Lung microvascular endothelial cell (primary cell): ENCODE data around the gene ZBTB34. TPM values are rescaled to one million over a fixed set of nuclear protein-coding genes. Genes with fewer than 3 reads are reported as not detected.

ENCODE experiments used
- DNase-seq, 2 donors: peaks; one replicate each; pipeline versions ENCODE4 v3.0.0 to v3.0.0-alpha.2; 2010; ENCODE audit warnings: low read depth in 2 of 2
- total RNA-seq: library from RNA; depleted of rRNA; stranded (reverse); fragments of >200 nt; gene quantifications from 2 replicates; pipeline ENCODE4 v1.2.1, GENCODE V29; 2014

Gene ZBTB34
- total RNA-seq, 1 donor from 2014 or later: 9.1 TPM

GRCh38 chr9:126842977-126843799 lies 17.3 kb upstream of the ZBTB34 start:
- peak; percentile 50 to 58 for DNase-seq

- peak in 1 of 2 donors; percentile 63 for DNase-seq
Measured at GRCh38 chr9:126844085-126844484, 16.4 kb upstream of the ZBTB34 start.

GRCh38 chr9:126847051-126847450 lies 13.4 kb upstream of the ZBTB34 start:
- DNase-seq: no peak

GRCh38 chr9:126849591-126850225 lies 10.7 kb upstream of the ZBTB34 start:
- DNase-seq: peak; percentile 15 to 41

- no peak for DNase-seq
Measured at GRCh38 chr9:126851286-126851880, 9.1 kb upstream of the ZBTB34 start.

GRCh38 chr9:126852086-126852688 lies 8.3 kb upstream of the ZBTB34 start:
- DNase-seq: no peak

- DNase-seq: no peak
Measured at GRCh38 chr9:126853667-126854066, 6.8 kb upstream of the ZBTB34 start.

- DNase-seq: peak in 1 of 2 donors; percentile 29
Measured at GRCh38 chr9:126854734-126855133, 5.7 kb upstream of the ZBTB34 start.

- no peak for DNase-seq
Measured at GRCh38 chr9:126856326-126856877, 4.0 kb upstream of the ZBTB34 start.

GRCh38 chr9:126857261-126857960 lies 3.0 kb upstream of the ZBTB34 start:
- DNase-seq: no peak

GRCh38 chr9:126859111-126859510 lies 1.3 kb upstream of the ZBTB34 start:
- no peak for DNase-seq

- peak; percentile 26 to 37 for DNase-seq
Measured at GRCh38 chr9:126860757-126861466, 473 bp downstream of the ZBTB34 start.

- DNase-seq: peak in 1 of 2 donors; percentile 12
Measured at GRCh38 chr9:126861707-126862103, 1.3 kb downstream of the ZBTB34 start.

- no peak for DNase-seq
Measured at GRCh38 chr9:126862104-126862761, 1.8 kb downstream of the ZBTB34 start.

GRCh38 chr9:126864771-126865170 lies 4.3 kb downstream of the ZBTB34 start:
- no peak for DNase-seq

GRCh38 chr9:126869368-126869767 lies 8.9 kb downstream of the ZBTB34 start:
- no peak for DNase-seq

- no peak for DNase-seq
Measured at GRCh38 chr9:126872516-126872915, 12.1 kb downstream of the ZBTB34 start.

- no peak for DNase-seq
Measured at GRCh38 chr9:126874546-126875314, 14.3 kb downstream of the ZBTB34 start.
